ENCODE measurements around the gene KCNQ5.

DNA sequence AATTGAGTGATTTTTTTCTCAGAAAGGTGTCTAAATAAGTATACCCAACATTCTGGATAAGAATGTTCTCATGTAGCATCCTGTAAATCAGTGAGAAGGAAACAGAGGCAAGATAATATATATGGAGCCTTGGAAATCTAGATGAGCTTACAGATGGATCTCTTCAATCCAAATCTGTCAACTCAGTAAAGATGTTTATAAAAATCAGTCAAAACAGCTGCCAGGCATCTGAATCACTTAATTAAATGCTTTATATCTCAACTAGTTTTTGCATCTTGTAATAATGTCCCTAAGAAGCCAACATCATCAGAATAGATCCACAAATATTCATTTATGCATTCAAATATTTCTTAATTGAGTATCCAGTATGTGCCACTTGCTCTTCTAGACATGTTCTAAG is 303.3 kb downstream of the KCNQ5 start:
- TF ChIP-seq, protein P1, sequence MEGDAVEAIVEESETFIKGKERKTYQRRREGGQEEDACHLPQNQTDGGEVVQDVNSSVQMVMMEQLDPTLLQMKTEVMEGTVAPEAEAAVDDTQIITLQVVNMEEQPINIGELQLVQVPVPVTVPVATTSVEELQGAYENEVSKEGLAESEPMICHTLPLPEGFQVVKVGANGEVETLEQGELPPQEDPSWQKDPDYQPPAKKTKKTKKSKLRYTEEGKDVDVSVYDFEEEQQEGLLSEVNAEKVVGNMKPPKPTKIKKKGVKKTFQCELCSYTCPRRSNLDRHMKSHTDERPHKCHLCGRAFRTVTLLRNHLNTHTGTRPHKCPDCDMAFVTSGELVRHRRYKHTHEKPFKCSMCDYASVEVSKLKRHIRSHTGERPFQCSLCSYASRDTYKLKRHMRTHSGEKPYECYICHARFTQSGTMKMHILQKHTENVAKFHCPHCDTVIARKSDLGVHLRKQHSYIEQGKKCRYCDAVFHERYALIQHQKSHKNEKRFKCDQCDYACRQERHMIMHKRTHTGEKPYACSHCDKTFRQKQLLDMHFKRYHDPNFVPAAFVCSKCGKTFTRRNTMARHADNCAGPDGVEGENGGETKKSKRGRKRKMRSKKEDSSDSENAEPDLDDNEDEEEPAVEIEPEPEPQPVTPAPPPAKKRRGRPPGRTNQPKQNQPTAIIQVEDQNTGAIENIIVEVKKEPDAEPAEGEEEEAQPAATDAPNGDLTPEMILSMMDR (IDR thresholded peaks at IDR 0.05): no peak
- no peak for TF ChIP-seq POLR2A (IDR thresholded peaks at IDR 0.05)
